GM21723 (cell line): Measurements from ENCODE around the gene PAX1.

Experiments
- ATAC-seq: cut with Tn5 transposase; IDR thresholded peaks from one replicate; pipeline ENCODE4 v1.9.1; 2021; ENCODE audit warnings: mild to moderate bottlenecking, moderate library complexity; ENCODE audit not compliant: unreplicated experiment

PAX1 gene

GRCh38 chr20:21705575-21706260 is at the start of gene PAX1:
Gene PAX1, plus strand, starts transcription at chr20:21705664. Its CDS starts 49 bp downstream, at chr20:21705713.
- no peak for ATAC-seq

DNA sequence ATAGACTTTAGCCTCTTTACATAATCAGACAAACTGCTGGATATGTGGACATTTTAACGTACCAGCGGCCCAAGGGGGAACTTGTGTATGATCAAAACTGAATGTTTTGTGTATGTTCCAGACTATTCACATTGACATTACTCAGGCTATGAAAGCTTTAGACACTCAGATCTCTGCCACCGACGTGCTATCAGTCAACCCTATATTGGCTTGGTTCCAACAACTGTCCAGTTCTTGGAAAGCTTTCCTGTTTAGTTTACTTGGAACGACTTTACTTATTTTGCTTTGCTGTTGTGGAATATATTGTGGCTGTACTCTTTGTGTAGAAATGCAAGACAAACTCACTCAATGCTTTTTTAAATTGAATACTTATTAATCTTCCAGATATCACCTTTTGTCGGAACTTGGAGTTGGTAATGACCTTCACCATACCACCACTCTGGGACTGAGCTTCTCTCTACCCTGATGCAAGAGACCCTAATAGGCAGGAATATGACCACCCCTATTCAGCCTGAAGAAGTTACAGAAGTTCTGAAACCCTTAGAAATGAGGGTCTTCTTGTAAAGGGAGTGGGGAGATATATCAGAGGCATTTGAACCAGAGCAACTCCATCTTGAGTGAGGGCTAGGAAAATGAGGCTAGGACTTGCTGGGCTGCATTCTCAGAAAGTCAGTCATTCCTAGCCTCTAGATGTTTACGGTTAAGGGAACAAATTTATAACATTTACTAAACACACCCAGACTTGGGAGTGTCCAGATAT is 49.0 kb upstream of the PAX1 start:
- no peak for ATAC-seq

DNA sequence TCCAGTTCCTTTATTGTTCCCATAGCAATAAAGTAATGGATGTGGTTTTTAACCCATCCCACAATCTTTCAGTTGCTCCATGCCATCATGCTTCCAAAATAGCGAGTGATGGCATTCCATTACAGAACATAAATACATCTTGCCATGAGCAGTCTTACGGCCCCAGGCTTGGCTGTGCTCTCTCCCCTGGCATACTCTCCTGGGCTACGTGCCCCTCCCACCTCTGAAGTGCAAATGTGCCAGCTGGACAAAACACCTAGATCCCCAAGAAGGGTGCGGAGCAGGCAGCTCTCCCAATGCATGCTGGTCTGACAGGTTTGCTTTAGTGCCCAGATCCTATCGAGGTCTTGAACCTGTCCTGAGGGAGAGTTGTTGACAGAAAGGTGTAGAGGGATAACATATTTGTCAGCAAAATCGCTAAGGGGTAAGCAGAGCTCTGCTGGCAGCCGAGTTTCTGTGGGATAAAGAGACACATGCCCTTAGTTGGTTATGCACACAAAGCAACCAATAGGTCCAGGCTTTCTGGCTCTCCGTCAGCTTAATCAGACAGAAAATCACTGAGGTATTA is 43.9 kb upstream of the PAX1 start:
- ATAC-seq: no peak

DNA sequence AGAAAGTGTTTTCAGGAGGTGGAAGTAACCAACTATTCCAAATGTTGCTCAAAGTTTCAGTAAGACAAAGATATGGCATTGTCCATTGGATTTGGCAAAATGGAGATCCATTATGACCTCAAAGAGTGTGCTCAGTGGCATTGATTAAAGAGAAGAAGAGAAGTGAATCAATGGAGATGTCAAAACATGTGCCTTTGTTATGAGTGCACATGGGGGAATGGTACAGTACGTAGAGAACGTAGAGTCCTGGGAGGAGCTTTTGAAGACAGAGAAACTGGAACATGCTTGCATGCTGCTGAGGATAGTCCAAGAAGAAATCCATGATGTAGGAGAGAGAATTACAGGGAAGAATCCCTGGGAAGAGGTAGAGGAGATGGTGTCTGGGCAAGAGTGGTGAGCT is 42.0 kb upstream of the PAX1 start:
- no peak for ATAC-seq

- ATAC-seq: no peak
Measured at GRCh38 chr20:21665687-21666446, 39.6 kb upstream of the PAX1 start.

DNA sequence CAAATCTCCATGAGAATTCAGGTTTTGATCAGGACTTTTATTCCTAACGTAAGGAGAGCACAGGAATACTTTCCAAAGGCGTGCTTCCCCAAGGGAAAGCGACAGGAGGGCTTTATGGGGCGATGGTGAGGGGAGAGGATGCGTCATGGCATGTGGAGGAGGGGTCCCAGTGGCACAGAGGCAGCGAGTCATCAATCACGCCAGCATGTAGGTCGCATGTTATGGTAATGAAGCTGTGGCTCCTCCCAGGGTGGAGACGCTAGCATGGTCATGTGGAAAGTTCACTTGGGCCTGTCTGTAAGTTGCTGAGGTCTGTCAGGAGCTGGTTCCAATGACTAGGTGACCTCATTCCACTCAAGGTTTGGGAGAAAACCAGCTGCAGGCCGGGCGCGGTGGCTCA is 35.3 kb upstream of the PAX1 start:
- no peak for ATAC-seq

DNA sequence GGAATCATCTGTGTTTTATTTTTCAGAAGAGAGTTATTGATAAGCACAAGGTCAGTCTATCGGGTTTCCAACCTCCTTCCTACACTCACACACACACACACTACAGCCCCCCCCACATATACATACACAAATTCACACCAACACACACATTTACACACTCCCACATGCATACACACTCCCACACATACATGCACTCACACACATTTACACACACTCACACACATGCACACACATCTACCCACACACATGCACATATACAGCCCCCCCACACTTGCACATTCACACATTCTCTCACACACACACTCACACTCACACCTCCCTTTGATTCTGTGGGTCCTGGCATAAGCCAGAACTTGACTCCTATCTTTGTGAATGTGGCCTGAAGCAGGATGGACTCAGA is 34.5 kb upstream of the PAX1 start:
- no peak for ATAC-seq

GRCh38 chr20:21677261-21677660 is 28.2 kb upstream of the PAX1 start:
- no peak for ATAC-seq

- ATAC-seq: no peak
Measured at GRCh38 chr20:21677781-21678180, 27.7 kb upstream of the PAX1 start.

DNA sequence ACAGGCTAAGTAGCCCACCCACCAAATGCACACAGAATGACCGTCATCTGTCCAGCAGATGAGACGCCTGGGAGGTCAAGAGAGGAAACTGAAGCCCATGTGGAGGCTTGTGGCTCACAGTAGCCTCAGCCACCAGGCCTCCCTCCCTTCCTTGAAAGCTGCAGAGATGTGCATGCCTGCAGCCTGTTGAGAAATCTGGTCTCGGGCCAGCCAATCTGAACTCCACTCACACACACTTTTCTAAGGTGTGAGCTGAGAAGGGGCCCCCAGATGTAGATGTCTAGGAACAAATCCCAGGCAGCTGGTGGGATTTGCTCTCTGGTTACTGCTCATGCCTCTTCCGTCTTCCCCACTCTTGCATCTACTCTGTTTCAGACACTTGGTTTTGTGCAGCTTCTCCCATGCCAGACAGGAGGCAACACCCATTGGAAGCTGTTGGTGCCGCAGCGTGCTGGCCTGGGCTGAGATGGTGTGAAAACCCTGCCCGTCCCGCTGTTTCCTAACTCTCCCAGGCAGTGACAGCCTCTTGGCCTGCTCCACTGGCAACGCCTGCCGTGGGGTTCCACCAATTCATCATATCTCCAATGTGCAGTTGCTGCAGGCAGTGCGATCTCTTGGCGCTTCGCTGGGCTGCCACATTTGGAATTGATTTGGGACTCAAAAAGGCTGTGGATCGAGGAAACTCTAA is 24.1 kb upstream of the PAX1 start:
- ATAC-seq: no peak

GRCh38 chr20:21681922-21682318 is 23.5 kb upstream of the PAX1 start:
- ATAC-seq: no peak

DNA sequence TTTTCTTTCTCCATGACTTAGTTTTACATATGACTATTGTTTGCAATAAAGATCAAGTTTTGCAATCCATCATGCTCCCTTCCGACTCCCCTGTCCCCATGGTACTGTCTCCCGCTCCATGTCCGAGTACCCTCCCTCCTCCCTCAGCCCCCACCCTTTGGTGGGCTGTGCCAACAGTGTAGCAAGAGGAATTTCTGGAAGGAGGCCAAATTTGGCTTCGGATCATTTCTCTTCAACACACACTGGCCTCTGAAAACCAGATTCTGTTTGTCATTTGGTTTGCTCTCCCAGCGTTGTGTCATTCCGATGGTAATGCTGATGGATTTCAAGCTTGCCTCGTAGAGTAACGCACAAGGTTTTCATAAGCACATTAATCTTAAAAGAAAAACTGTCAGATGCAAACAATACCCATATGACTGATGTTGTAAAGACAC is 22.9 kb upstream of the PAX1 start:
- no peak for ATAC-seq

- no peak for ATAC-seq
Measured at GRCh38 chr20:21684671-21685070, 20.8 kb upstream of the PAX1 start.

DNA sequence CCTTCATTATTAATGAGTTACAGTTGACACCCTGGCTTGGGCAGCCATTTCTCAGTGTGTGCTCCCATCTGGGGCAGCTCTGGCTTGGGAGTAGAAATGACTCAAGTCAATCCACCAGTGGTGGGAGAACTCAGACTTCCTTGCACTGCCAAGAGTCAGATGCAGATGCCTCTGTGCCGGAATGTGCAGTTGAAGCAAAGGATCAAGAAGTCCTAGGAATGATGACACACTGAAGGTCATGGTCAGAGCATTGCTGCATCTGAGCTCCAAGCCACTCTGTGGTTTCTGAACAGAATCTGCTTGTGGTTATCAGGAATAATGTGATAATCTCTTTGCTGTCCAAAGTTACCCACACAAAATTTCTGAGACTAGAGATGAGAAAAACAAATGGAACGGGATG is 19.5 kb upstream of the PAX1 start:
- ATAC-seq: no peak

DNA sequence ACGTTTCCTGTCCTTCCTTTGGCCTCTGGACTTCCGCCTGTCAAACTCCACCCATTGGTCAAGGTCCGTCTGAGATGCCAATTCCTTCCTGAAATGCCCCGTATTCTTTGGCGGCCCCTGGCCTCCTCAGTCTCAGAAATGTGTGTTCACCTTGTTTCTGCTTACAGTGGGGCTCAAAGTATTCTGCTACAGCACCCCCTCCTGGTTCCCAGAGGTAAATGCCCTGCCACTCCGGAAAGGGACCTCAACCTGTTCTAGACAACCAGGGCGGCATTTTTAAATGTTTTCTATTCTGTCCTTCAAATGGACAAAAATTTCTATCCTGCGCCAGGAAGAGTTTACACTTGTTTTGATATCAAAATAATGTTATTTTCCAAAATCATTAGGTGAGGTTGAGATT is 12.1 kb upstream of the PAX1 start:
- ATAC-seq: no peak

DNA sequence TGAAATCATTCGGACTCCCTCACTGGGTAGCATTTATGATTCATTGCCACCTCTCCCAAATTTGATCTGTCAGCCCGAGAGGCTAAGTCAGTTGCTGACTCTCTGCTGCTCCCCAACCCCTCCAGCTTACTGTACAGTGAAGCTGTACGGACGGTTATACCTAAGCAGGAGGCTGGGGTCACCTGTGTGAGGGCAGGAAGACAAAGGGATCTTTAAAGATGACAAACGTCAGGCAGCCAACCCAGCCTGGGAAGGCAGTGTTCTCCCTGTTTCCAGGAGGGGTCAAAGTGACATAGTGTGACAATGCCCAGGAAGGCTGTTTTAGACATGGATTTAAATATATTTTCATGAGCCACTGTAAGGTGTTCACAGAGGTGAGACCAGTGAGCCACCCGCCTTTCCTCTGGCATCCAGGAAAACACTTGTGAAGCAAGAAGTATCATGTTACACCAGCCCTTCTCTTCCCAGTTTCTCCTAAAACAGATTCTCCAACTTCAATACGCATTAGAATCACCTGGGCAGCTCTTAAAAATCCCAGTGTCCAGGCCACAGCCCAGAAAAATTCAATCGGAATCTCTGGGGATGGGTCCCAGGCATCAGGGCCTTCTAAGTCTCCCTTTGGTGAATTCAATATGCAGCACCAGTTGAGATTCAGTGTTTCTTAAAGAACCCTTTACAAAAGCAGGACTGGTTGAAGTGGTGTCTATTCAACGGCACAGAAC is 6.8 kb upstream of the PAX1 start:
- ATAC-seq: no peak

DNA sequence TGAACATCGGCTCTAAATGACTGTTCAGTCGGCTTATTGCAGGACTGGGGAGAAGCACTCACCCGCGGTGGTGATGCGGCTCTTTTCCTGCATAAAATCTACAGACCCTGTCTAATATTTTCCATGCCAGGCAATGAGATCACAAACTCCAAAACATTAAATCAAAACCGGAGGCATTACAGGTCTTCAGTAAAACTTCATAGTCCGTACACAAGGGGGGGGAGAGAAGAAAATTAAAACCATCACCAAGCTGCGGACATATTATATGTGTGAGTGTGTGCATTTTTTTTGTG is 6.3 kb upstream of the PAX1 start:
- no peak for ATAC-seq

DNA sequence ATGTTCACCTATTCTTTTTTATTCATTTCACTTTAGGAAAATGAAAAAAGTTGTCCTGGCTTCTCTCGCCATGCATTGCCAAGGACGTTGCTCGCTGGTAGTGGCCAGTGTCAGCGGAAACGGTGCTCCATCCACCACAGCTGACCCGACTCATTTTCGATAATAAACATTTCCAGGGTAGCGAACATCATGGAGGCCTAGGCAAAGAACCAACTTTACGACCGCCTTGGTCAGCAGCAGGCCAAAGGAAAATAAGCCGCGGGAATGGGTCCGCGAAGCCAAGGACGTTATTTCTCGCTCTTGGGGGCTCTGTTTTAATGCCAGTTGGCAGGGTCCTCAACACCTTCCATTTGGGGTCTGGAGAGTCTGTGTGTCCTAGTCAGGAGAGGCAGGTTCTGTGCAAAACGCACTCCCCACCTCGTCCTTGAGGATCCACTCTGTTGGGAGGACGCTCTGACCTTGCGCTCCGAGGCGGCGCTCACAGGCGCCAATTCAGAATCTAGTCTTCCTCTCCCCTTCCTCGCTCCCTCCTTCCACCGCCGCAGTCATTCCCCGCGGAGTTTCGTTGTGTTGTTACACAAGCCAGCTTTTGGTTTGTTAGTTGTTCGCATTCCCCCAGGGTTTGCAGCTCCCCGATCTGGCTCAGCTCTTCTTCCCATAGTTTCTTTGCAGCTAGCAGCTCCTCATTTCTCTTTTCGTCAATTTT is 4.1 kb upstream of the PAX1 start:
- no peak for ATAC-seq

DNA sequence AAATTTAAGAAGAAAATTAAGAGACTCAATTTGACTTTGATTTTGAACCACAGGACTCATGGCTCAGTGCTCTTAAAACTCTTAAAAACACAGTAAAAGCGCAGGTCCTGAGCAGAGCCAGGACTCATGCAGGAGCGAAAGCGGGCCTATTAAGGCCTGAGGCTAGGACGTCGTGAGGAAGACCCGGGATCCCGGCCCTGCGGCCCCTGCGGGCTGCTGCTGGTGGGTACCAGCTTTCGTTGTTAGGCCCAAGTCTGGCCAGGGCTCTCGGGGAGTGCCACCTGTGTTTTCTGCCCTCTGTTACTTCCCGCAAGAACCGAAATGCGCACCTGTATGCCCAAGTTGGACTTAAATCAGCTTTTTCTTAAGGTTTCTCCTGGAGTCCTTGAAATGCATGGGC is 3.4 kb upstream of the PAX1 start:
- ATAC-seq: no peak
